ENCODE measurements around the gene FBXL17. TPM values are rescaled to one million over a fixed set of nuclear protein-coding genes. Genes with fewer than 3 reads are reported as not detected.
"Not testable (repeated sequence)": the region's sequence is repeated elsewhere in the genome, so short reads cannot be mapped to it uniquely, and the experiment has no call there.

FBXL17 gene
- 12.2 and 14.0 TPM in 2 replicates for total RNA-seq

DNA sequence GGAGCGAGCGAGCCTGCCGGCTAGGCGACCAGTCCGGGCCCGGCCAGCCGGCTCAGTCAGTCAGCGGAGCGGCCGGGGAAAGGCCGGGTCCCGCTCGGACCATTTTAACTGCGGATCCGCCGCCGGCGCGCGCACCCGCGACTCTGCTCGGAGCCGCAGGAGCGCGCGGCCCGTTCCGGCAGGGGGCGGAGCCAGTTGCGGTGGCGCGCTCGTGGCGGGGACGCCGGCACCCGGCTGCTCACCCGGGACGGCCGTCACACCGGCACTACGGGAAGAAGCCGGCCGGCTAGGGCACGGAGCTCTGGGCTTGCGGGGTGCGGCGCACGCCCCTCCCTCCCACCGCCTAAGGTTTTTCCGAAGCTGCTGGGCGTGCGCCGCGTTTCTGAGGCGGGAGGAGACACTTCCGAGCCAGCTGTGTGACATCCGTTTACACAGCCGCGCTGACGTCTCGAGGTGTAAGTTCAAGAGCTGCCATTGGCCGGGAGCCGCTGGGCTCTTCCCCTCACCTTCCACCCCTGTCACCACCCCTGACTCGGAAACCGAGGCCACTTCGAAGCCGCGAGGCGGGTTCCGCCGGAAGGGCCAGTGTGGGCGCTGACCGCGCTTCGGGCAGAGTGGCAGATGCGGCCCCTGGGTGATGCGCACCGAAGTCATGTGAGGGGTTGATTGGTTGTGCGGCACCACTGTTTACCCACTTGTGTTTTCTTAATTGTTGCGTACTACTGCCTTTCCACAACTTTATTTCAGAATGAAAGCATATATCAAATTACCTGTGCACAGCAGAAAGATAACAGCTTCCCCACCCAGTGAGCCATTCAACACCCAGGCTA, at the start of gene FBXL17:
Gene FBXL17, minus strand, starts transcription at position 145 of the 830 bp plus-strand sequence.
- intact Hi-C loops (cut with micrococcal nuclease), result loop anchor here (1.0 to 5.0 kb wide), 5 partner anchors 366 to 1307 kb away; partner anchors contain the start of gene MAN2A1

DNA sequence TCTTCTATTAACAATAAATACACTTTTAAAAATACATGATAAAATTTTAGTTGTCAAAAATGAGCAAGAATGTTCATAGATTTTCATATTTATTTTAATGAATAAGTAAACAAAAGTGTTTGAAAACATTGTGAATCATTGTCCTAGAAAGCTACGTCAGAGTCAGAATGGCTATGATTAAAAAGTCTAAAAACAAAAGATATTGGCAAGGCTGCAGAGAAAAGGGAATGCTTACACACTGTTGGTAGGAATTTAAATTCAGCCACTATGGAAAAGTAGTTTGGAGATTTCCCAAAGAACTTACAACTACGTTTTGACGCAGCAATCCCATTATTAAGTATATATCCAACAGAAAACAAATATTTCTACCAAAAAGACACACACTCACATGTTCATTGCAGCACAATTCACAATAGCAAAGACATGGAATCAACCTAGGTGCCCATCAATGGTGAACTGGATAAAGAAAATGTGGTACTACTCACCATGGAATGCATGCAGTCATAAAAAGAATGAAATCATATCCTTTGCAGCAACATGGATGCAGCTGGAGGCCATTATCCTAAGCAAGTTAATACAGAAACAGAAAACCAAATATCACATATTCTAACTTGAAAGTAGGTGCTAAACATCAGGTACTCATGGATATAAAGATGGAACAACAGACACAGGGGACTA, 49.2 kb upstream of the FBXL17 start:
- intact Hi-C loops (cut with micrococcal nuclease), result no loop called here

GRCh38 chr5:108421713-108422112, 39.8 kb upstream of the FBXL17 start:
- intact Hi-C loops (cut with micrococcal nuclease), result no loop called here

DNA sequence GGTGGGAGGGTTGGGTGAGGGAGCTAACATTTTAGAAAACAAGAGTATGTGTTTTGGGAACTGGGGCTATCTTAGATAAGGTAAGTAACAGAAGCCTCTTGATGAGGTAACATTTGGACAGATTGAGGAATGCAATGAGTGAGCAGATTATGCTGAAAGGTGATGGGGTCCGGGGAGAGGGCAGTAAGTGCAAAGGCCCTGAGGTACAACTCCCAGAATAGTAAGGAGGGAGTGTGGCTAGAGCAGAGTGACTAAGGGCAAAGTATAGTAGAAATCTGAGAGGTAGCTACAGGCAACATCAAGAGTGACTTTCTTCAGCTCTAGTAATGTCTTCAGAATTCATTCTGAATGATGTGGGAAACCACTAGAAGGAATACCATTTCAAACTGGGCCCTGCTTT, 38.9 kb upstream of the FBXL17 start:
- intact Hi-C loops (cut with micrococcal nuclease), result no loop called here

DNA sequence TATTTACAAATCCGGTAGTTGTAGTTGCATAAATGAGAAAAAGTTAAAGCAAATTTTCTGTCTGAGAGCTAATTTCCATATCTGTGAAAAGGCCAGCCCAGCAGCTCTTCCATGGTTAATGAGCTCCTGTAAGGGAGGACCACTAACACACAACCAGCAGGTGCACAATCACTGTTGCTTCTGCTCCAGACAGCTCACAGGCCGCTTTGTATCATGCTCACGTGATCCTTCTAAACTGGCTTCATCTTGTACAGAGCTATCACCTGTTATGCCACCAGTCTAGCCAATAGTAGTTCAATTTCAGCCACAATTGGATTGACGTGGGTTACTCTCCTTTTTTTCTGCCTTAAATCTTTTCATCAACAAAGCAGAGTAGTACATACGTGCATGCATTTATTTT, 38.3 kb upstream of the FBXL17 start:
- intact Hi-C loops (cut with micrococcal nuclease), result no loop called here

DNA sequence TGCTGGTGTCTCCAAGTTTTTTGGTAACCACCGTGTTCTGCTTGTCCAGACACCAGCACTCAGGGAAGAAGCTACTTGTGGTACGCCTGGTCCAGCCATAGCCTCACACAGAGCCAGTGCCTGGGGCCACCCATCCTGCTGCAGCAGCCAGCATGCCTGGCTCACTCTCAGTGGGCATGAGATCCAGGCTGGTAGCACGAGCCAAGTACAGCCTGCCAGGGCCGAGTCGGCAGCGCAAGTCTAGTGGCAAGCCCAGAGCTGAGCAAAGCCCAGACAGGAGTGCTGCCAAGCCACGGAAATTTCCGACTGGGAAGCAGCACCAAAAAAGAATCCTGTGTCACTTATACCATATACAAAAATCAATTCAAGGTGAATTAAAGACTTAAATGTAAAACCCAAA, 36.3 kb upstream of the FBXL17 start:
- intact Hi-C loops (cut with micrococcal nuclease), result no loop called here

DNA sequence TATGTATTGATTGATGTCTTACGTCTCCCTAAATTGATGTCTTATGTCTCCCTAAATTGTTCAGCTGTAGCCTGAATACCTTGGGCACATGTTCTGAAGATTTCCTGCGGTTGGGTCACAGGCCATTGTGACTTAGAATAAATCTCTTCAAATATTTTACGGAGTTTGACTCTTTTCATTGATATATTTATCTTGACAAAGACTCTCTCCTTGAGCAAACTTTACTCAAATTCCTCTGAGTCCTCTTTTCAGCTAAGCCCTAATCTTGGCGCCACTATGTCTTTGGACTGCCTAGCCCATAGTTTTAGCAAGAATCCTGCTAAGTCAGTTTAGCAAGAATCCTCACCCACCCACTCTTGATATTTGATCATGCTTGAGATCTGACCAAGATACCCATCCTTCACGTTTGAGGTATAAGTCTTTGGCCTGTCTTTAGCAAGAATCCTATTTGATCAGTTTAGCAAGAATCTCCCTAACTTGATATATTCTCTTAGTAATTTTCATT, 35.3 kb upstream of the FBXL17 start:
- intact Hi-C loops (cut with micrococcal nuclease), result no loop called here

DNA sequence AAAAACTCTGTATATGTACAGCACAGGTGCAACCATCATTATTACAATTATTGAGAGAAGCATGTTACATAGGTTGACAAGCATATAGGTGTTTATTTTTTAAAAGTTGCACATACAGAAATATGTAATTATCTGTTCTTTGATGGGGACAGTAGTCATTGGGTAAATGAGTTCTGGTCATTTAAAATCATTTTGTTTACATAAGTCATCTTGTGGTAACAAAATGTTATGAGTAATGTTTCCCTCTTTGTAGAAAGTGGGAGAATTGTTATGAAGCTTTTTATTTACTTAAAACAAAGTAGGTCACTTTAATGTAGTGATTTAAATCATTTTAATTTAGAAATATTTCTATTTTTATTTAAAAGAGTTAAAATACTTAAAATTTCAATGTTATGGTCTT, 33.8 kb upstream of the FBXL17 start:
- intact Hi-C loops (cut with micrococcal nuclease), result no loop called here

- intact Hi-C loops (cut with micrococcal nuclease), result no loop called here
Observed at GRCh38 chr5:108409786-108410185, 27.9 kb upstream of the FBXL17 start.

DNA sequence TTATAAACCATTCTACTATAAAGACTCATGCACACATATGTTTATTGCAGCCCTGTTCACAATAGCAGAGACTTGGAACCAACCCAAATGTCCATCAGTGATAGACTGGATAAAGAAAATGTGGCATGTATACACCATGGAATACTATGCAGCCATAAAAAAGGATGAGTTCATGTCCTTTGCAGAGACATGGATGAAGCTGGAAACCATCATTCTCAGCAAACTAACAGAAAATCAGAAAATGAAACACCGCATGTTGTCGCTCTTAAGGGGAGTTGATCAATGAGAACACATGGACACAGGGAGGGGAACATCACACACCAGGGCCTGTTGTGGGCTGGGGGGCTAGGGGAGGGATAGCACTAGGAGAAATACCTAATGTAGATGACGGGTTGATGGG, 23.3 kb upstream of the FBXL17 start:
- intact Hi-C loops (cut with micrococcal nuclease), result not testable (repeated sequence)

DNA sequence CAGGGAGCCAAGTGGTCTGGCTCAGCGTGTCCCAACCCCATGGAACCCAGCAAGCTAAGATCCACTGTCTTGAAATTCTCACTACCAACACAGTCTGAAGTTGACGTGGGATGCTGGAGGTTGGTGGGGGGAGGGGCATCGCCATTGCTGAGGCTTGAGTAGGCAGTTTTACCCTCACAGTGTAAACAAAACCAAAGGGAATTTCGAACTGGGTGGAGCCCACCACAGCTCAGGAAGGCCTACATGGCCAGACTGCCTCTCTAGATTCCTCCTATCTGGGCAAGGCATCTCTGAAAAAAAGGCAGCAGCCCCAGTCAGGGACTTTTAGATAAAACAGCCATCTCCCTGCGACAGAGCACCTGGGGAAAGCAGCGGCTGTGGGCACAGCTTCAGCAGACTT, 17.1 kb upstream of the FBXL17 start:
- intact Hi-C loops (cut with micrococcal nuclease), result no loop called here

DNA sequence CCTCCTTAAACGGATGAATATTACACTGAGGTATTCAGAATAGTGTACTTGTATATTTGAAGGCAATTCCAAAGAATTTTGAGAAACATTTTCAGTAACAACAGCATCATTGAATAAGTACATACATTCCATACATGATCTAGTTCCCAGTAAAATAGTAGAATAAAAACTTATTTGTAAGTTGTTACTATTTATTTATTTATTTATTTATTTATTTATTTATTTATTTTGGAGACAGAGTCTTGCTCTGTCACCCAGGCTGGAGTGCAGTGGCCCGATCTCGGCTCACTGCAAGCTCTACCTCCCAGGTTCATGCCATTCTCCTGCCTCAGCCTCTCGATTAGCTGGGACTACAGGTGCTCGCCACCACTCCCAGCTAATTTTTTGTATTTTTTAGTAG, 14.9 kb upstream of the FBXL17 start:
- intact Hi-C loops (cut with micrococcal nuclease), result not testable (repeated sequence)

- intact Hi-C loops (cut with micrococcal nuclease), result no loop called here
Observed at GRCh38 chr5:108387758-108388157, 5.9 kb upstream of the FBXL17 start.

DNA sequence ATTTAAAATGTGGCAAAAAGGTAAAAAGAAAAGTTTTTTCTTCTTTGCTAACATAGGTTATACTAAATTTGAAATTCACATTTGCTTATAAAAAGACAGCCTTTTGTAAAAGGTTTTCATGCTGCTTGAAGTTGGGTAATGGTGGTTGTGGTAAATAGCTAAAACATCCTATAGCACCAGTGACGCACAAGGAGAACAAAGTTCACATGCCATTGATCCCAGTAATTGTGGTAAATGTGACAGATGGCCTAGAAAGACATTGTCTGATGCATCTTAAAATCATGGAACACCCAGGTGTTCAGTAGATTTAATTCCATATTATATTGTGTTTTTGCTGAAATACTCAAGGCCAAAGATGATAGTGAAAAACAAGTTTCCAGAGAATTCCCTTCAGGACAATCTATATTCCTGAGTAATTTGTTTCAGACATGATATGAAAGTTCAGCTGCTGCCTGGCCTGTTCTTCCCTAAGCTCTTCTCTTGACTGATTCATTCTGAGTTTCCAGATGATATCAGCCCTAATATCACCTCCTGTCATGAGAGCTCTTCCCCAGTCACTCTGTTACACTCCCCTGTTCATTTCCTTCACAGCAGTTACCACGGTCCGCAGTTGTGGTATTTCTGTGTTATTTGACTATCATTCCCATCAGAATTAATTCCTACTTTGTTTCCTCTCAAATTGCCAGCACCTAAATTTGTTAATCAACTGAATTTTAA, 4.6 kb upstream of the FBXL17 start:
- intact Hi-C loops (cut with micrococcal nuclease), result no loop called here

- intact Hi-C loops (cut with micrococcal nuclease), result loop anchor here (5.0 kb wide), 1 partner anchor 467 kb away; no protein-coding TSS in a partner anchor
Observed at GRCh38 chr5:108384741-108385140, 2.8 kb upstream of the FBXL17 start.

GRCh38 chr5:108382784-108383330, 959 bp upstream of the FBXL17 start:
- intact Hi-C loops (cut with micrococcal nuclease), result loop anchor here (1.0 to 5.0 kb wide), 5 partner anchors 365 to 1306 kb away; partner anchors contain the start of gene MAN2A1

GRCh38 chr5:108381350-108381953, 446 bp downstream of the FBXL17 start:
- intact Hi-C loops (cut with micrococcal nuclease), result loop anchor here (5.0 kb wide), 1 partner anchor 464 kb away; no protein-coding TSS in a partner anchor

DNA sequence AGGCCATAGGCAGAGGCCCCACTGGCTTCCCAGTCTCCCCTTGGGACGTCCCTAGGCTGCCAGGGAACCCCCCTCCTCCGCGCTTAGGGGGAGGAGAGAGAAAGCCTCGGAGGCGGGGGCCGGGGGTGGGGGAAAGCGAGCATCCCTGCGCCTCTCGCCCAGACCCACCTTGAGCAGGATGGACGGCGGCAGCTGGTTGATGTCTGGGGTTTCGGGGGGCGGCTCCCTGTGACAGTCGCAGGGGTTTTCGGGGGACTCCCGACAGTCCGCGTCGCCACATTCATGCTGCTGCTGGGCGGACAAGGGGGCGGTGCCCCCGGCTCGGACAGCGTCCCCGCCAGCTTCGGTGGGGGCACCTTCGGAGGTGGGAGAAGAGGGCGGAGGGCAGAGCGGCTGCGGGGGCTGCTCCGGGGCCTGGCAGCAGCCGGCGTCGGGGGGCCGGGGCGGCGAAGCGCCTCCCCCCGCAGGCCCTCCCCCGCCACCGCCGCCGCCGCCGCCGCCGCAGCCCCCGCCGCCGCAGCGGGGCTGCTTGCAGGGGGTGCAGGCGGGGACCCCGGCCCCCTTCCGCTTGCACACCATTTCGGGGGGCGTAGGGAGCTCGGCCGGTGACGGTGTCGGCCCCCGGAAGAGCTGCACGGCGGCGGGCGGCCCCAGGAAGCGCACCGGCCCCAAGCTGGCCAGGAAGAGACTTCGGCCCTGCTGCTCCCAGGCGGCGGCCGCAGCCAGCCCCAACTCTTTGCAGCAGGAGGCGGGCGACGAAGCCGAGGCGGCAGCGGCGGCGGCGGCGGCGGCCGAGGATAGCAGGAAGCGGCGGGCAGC, 1.2 kb downstream of the FBXL17 start:
- intact Hi-C loops (cut with micrococcal nuclease), result loop anchor here (5.0 kb wide), 1 partner anchor 463 kb away; no protein-coding TSS in a partner anchor

DNA sequence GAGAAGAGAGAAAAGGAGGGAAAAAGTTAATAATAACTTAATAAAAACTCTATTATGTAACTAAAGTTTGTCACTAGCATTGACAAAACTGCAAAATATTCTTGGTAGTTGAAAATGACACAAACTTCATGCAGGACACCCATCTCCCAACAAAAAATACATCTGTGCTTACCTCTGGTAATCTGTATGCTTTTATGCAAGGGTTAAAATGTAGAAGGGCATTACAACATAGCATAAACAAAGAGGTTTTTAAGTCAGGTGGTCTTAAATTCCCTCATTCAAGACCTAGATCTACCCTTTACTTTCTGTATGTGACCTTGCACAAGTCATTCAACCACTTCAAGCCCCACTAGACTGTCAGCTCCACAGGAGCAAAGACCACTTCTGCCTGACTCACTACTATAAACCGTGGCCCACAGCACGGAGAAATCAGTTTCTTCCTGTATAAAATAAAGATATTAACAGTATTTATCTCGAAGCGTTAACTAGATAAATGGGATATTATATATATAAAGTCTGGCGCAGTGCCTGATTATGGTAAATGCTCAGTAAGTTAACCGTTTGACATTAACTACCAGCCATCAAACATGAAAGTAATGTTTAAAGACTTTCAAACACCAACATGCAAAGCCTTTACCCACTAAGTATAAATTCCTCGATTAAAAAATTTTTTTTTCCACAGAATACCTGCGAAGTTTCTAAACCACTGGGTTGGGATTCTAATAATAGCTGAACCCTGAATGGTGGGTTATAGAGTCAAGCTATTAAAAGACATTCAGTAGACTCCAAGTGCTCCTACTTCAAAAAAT, 2.0 kb downstream of the FBXL17 start:
- intact Hi-C loops (cut with micrococcal nuclease), result loop anchor here (5.0 kb wide), 1 partner anchor 463 kb away; no protein-coding TSS in a partner anchor
